DLD1 (cell line): ENCODE results near the gene PMEPA1.

Experiments used
- in situ Hi-C: cut with HindIII; loops from 2 replicates; pipeline ENCODE4 v1.10.0; 2017; ENCODE audit warnings: low sequenced_read_pairs

PMEPA1 gene, protein sequence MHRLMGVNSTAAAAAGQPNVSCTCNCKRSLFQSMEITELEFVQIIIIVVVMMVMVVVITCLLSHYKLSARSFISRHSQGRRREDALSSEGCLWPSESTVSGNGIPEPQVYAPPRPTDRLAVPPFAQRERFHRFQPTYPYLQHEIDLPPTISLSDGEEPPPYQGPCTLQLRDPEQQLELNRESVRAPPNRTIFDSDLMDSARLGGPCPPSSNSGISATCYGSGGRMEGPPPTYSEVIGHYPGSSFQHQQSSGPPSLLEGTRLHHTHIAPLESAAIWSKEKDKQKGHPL

DNA sequence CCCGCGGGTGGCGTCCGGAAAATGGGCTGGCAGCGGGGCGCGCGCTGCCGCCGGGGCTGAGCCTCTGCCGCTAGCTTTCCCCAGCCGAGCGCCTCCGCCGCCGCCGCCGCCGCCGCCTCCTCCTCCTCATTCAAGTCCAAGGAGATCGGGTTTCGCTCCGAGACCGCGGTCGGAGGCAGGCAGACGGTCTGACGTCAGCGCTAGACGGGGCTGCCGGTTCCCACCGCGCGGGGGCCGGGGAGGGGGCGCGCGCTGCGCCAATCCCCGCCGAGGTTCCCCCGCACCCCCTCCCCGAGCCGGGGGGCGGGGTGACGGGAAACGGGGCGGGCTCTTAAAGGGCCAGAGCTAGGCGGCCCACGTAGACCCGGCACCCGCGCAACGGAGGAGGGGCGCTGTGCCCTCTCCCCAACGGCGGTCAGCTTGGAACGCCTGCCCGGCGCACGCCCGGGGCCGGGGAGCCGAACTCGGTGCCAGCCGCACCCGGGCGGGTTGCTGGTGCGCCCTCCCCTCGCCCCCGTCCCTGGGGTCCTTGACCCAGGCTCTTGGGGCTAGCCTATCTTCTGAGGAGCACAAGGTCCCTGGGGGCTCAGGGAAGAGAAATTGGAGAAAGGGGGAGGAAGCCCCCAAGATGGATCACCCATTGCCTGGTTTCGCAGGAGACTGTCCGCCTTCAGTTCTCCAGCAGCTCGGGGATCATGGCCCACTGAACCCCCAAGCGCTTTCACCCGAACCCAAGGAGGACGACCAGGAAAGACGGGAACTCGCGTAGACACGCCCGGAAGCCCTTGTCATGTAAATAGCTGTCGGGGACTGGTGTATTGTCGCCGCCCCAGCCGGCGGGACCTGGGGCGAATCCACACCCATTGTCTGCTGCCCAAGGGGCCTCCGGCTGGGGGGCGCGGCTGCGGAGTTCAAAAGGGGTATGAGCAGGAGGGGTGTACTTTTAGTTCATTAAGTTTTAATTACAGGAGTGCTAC, at the start of gene PMEPA1:
TSS of gene PMEPA1 (minus strand) at position 193 of the 977 bp plus-strand sequence. CDS start 433 bp downstream, outside the sequence.
- in situ Hi-C loops, result no loop called here

DNA sequence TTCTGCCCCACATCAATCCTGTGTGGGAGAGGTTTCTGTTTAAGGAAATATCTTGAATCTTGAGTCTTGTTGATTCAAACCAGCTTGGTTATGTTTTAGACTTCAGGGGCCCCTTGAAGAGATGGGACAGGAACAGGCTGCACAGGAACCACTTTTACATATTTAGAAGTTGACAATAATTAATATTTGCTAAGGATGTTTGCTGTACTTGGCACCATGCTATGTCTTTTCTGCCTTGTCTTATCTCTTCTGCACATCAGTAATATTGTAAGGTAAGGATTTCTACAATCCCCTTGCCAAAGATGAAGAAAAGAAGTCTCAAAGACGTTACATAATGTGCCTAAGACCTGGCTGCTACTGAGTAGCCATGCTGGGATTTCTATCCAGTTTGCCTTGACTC, 48.0 kb upstream of the PMEPA1 start:
- in situ Hi-C loops, result no loop called here

DNA sequence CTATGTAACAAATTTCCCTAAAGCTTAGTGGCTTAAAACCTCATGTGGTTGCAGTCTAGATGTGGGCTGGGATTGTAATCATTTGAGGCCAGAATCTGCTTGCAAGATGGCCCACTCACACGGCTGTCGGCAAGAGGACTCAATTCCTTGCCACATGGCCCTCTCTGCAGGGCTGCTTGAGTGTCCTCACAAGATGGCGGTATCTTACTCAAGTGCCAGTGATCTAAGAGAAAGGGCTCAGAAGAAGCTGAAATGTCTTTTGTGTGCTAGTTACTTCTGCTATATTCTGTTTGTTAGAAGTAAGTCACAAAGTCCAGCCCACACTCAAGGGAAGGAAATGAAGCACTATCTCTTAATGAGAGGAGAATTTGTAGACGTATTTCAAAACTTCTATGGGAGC, 47.1 kb upstream of the PMEPA1 start:
- in situ Hi-C loops, result no loop called here

DNA sequence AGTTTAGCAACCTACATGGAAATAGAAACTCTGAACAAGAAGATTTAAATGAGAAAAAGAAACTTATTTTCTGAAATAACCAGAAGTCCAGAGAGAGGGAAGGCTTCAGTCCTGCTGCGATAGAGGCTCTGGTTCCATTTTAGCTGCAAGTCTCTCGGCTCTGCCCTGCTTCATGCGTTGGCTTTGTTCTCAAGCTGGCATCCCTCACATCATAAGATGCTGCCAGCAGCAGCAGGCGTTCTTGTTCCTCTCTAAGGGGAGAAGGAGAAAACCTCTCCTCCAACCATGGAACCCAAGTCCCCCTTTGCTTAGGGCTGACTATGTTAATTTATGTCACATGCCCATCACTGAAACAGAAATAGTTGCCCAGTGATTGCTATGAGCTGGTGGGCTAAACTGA, 46.4 kb upstream of the PMEPA1 start:
- in situ Hi-C loops, result no loop called here

DNA sequence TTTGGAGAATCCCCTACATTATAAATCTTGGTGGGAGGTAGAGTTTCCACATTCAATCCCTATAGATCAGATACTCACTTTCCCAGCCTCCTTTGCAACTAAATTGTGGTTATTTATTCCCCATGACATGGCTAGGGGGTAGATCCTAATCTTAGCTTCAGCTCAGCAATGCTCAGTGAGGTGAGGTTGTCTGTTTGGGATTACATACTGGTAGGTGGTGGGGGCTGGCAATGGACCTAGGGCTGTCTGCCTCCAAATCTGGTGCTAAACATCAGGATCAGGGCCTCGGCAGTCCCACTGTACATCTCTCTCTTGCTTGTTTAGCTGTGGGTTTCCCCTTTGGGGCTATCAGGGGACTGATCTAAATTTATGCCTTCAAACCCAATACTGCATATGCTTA, 45.8 kb upstream of the PMEPA1 start:
- in situ Hi-C loops, result no loop called here

DNA sequence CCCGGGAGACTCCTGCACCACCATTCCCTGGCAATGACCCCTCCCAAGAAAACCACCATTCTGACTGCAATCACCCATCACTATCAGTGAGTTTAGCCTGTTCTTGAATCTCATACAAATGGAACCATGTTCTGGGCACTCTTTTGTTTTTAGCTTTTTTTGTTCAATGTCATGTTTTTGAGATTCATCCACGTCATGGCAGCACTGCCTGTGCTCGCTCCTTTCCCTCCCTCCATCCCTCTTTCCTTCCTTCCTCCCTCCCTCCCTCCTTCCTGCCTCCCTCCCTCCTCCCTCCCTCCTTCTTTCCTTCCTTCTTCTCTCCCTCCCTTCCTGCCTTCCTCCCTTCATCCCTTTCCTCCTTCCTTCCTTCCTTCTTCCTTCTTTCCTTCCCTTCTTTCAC, 44.4 kb upstream of the PMEPA1 start:
- in situ Hi-C loops, result no loop called here

DNA sequence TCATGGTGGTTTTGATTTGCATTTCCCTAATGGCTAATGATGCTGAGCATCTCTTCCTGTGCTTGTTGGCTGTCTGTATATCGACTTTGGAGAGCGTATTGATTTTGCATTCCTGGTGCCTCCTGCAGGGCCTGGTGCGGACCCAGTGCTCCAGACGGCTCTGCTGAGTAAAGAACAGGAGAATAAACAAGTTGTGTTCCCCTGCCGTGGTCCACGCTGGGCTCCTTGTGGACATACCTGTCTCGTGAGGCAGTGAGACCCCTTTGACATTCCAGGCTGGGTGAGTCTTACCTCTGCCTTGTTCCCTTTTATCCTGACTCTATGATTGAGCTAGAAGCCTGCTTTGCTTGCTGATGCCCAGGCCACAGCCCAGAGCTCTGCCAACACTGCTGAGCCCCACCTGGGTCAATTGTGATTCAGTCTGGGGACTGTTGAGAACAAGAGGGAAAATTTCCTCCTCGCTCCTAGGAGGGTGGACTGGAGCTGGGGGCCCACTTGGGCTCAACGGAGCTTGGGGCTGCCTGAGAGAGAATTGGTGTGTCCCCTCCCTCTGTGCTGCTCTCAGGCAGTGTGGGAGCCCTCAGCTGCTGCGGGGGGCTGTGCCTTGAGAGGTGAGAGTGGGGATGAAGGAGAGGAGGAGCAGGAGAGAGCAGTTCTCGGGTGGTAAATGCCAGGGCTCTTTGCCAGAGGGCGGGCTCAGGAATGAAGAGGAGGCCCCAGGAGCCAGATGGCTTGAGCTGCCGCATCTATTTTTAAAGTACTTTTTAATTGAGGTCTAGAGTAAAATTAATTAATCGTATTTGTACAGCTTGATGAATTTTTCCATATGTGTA, 43.7 kb upstream of the PMEPA1 start:
- in situ Hi-C loops, result no loop called here

DNA sequence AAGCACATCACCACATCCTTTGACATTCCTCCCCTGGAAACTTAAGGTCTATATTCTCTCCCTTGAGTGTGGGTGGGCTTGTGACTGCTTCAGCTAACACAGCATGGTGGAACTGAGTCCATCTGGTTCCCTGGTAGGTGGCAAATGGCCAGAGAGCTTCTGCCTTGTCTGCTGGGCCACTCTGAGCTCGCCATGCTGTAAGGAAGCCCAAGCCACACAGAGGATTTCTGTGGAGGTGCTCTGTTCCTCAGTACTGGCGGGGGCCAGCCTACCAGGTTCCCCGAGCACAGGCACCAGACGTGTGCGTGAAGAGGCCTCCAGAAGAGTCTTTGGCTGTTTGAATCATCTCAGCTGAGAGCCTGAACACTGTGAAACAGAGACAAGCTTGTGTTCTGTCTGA, 41.6 kb upstream of the PMEPA1 start:
- in situ Hi-C loops, result no loop called here

DNA sequence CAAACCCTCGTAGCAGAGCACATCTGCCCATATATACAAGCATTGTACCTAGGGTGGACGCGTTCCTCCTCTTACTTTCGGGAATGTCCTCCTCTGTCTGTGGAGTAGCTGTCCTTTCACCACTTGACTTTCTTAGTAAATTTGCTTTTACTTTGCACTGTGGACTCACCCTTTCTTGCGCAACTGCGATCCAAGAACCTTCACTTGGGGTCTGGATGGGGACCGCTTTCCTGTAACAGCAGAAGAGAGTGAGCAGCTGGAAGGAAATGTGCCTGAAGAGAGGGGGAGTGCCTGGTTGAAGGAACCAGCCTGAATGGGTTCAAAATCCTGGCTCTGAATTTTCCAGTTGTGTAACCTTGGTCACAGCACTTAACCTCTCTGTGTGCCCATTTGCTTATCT, 40.1 kb upstream of the PMEPA1 start:
- in situ Hi-C loops, result no loop called here

DNA sequence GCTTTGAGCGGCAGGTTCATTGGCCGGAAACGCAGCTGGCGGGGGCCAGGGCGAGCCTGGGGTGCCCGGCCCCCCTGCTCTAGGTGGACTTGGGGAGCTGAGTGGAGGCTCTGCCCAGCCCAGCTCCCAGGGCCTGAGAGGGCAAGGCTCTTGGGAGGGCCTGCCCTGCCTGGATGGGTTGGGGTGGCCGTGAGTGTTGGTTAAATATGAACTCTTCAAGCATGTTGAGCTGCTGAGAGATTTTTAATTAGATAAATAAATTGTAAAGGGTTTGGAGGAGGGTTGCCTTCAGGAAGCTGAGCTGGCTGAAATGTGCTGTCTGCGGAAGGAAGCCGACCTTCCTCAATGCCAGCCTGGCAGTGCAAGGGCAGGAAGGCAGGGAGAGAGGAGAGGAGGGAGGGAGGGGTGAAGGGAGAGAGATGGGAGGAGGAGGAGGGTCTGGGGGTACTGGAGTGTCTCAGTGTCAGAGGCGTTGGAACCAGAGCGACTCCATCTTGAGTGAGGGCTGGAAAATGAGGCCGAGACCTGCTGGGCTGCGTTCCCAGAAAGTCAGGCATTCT, 39.4 kb upstream of the PMEPA1 start:
- in situ Hi-C loops, result no loop called here

DNA sequence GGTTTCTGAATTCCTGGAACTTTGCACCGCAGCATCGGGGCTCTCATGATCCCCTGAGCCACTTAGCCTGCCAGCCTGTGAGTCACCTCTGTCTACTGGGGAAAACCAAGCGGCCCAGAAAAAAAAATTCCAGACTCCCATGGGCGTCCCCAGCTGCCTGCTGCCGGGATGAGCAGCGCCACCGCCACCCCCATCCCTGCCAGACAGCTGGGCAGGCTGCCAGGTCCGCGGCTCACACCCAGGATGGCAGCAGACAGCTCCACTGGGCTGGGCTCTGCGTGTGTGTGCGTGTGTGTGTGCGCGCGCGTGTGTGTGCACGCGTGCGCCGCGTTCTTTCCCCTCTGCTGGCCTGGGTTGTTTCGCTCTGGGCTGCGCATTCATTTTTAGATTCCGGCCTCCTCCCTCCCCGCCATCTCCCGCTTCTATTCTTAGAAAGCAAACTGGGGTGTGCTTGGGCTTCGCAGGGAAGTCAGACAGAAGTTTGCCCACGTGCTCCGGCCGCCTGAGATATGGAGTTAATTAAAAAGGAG, 38.9 kb upstream of the PMEPA1 start:
- in situ Hi-C loops, result no loop called here

DNA sequence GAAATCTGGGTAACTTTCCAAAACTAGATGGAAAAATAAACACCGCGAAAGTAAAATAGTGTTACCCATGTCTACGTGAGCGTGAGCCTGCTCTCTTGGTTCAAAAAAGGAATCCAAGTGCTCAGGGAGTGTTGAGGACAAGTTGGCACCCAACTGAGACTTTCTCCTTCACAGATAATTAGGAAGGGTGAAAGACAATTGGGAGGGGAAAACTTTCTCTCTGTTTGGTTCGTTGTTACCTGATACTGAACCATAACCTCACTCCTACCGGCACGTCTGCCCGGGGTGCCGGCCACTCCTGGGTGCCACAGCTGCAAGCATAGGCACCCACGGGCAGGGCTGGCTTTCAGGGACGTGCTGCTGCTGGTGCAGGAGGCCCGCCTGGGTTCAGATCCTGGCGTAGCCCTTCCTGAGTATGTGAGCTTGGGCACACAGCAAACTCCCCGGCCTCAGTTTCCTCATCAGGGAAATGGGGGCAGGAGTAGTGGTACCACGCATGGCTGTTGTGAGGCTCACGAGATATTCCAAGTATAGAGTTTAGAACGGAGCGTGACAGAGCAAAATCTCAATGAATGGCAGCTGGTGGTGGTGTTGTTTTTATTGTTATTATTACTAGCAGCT, 38.2 kb upstream of the PMEPA1 start:
- in situ Hi-C loops, result no loop called here

DNA sequence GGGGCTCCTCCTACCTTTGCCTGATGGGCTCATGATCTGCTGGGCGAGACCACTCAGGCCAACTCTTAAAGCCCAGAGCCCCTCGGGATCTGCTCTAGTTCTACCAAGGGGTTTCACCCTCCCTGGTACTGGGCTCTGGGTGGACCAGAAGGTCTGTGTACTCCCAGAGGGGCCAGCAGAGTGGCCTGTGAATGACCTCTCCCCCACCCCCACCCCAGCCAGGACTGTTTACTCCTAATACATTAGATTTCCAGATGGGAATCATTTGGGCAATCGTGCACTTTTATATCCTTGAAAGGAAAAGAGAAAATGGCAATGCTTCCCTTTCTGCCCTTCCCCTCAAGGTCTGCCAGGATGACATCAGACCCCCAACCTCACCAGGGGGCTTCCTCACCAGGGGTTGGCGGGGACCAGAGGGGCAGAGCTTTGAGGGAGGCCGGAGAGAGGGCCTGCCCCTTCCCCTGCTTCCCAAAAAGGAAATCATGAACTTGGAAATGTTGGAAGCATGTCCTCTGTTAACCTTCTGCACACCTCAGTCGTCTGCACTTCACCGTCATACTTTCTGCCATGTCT, 37.1 kb upstream of the PMEPA1 start:
- in situ Hi-C loops, result no loop called here

DNA sequence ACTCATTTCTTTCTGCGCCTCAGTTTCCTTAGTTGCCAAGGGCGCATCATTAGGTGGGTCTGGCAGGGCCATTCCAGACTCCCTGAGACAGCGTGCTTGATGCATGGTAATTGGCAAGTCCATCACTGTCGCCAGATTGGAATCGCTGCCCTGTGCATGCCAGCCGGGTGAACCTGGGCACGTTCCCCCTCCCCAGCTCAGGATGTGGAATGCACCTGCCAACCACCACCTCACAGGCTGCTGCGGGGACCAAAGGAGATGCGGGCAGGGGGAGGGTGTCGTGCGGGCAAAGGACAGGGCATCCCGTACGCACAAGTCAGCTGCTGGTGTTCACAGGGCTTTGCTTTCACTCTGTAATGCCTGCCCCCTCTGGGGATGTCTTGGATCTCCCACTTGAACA, 36.4 kb upstream of the PMEPA1 start:
- in situ Hi-C loops, result no loop called here

DNA sequence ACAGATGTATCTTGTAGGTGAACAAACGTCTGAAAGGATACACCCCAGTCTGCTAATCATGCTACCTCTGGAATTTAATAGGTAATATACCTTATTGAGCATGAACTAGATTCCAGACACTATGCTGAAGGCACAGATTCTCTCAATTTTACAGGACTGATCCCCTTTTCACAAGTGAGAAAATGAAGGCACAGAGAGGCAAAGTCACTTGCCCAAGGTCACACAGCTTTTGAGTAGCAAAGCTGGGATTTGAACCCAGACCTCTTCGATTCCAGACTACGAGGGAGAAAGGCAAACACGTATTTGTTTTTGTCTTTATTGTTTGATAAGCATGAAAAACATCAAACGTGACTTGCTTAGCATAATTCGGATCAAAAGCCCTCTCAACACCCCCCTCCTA, 34.4 kb upstream of the PMEPA1 start:
- in situ Hi-C loops, result no loop called here

DNA sequence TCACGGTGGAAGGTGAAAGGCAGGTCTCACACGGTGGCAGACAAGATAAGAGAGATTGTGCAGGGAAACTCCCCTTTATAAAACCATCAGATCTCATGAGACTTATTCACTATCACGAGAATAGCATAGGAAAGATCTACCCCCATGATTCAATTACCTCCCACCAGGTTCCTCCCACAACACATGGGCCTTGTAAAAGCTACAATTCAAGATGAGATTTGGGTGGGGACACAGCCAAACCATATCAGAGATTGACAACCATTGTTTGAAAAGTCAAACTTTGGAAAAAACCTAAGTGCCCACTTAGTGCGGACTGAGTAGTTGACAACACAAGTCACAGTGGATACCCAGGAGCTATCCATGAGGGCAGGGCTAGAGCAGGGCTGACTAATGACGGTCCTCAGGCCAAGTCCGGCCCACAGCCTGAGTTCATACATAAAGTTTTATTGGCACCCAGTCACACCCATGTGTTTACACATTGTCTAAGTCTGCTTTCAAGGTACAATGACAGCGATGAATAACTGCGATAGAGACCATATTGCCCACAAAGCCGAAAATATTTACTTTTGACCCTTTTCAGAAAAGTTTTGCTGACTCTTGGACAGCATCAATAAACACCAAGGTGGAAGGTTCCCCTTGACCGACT, 33.8 kb upstream of the PMEPA1 start:
- in situ Hi-C loops, result no loop called here

DNA sequence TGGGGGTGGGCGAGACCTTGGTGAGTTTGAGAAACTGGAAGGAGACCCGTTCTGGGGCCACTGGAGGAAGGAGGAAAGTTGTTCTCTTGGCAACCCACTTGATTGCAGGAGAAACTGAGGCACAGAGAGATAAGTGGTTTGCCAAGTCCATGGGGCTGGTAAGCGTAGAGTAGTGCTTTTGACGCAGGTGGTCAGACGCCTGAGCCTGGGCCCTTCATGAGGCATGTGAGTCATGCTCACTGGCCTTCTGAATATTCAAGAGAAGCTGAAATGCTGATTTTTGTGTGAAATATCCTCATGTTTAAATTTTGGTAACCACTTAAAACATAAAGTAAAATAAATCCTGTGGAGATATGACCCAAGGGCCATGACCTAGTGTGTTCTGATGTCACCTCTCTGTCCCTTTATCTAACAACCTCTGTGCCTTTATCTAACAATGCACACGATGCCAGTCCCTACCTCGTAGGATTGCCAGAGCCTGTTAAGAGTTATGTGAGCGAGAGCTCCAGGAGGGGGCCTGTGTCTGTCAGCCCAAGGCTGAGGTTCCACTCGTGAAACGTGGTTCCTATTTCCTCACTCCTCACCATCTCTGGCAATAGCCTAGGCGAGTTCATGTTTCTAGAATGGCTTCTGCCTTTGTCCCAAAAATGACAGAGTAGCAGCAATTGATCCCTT, 32.8 kb upstream of the PMEPA1 start:
- in situ Hi-C loops, result no loop called here

DNA sequence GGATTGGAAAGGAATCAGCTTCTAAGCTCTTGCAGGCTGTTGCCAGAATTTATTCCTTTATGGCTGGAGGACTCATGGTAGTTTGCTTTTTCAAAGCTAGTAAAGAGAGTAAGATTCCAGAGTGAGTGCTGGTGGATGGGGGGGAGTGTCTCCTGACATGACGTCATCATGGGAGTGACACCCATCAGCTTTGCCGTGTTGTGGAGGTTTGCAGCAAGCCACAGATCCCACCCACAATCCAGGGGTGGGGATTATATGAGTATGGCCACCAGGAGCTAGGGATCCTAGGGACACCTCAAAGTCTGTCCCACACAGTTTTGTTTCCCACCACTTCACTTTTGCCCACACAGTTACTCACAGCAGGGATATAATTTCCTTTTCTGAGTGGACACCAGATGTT, 28.7 kb upstream of the PMEPA1 start:
- in situ Hi-C loops, result no loop called here

DNA sequence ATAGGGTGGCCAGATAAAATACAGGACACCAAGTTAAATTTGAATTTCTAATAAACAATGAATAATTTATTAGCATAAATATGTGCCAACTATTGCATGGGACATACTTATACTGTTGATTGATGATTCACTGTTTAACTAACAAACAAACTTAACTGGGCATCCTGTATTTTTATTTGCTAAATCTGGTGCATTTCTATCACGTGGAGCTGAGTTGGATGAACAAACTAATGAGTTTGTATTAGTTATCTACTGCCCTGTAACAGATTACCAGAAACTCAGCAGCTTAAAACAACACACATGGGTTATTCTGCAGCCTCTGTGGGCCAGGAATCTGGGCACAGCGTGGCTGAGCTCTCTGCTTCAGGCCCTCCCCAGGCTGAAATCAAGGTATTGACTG, 28.2 kb upstream of the PMEPA1 start:
- in situ Hi-C loops, result no loop called here
